HFFc6 (cell line): Measurements from ENCODE around the gene SHKBP1. TPM values are rescaled to one million over a fixed set of nuclear protein-coding genes. Genes with fewer than 3 reads are reported as not detected.

ENCODE experiments used
- DNase-seq: peaks from one replicate; pipeline ENCODE4 v3.0.0-alpha.2; 2018
- H3K27ac Mint-ChIP-seq: 2 replicates; pipeline ENCODE4 v1.8.0; 2020; ENCODE audit warnings: mild to moderate bottlenecking, mixed read lengths
- H3K27me3 Mint-ChIP-seq: 2 replicates; pipeline ENCODE4 v1.8.0; 2021; ENCODE audit warnings: mild to moderate bottlenecking, moderate library complexity, mixed read lengths; ENCODE audit not compliant: insufficient read depth
- H3K36me3 Mint-ChIP-seq: 2 replicates; pipeline ENCODE4 v1.8.0; 2021; ENCODE audit warnings: low read depth, mixed read lengths
- H3K4me1 Mint-ChIP-seq: 2 replicates; pipeline ENCODE4 v1.8.0; 2020; ENCODE audit warnings: low read depth, mixed read lengths
- H3K4me3 Mint-ChIP-seq: 2 replicates; pipeline ENCODE4 v1.8.0; 2020; ENCODE audit warnings: mild to moderate bottlenecking, moderate library complexity, mixed read lengths
- H3K9me3 Mint-ChIP-seq: 2 replicates; pipeline ENCODE4 v1.8.0; 2020; ENCODE audit warnings: mild to moderate bottlenecking, mixed read lengths
- CTCF ChIP-seq: fragments of 200-600 bp; sonication (generic); IDR thresholded peaks from 2 replicates; pipeline ENCODE4 v1.5.0; 2021; ENCODE audit warnings: antibody characterized with exemption, mild to moderate bottlenecking
- total RNA-seq, 6 experiments: library from RNA; stranded (reverse); fragmentation: NEBNext Ultra II Directional; extraction: Animal tissue kit (Norgen Biotek cat#: 25700); gene quantifications; 2 replicates in 1 of 6; 3 replicates in 5 of 6; pipeline ENCODE4 v1.2.3, GENCODE V29; 2021

The SHKBP1 gene
- total RNA-seq, 6 experiments from 2014 or later = 58.5 to 95.2 (median 83.0) TPM

- no peak for DNase-seq
- no peaks in the 10 kb centered on the region for H3K36me3 Mint-ChIP-seq
- H3K9me3 Mint-ChIP-seq = no peaks in the 10 kb centered on the region
- H3K27me3 Mint-ChIP-seq = peaks cover 28% of the 10 kb centered on the region
- peaks cover 13% of the 10 kb centered on the region for H3K4me1 Mint-ChIP-seq
- 0 out of 2 replicates have a peak, but pooled peaks have one; percentile 16 for TF ChIP-seq CTCF
- 0 out of 2 replicates have a peak overlapping the region, but pooled peaks have one; percentile 81 for H3K4me3 Mint-ChIP-seq
- no peak overlapping the region for H3K27ac Mint-ChIP-seq
Measured at GRCh38 chr19:40530091-40530901, 46.4 kb upstream of the SHKBP1 start.

- no peak for DNase-seq
- no peaks in the 10 kb centered on the region for H3K9me3 Mint-ChIP-seq
- H3K27ac Mint-ChIP-seq = no peak overlapping the region
- no peaks in the 10 kb centered on the region for H3K36me3 Mint-ChIP-seq
- H3K27me3 Mint-ChIP-seq = peaks cover 23% of the 10 kb centered on the region
- H3K4me1 Mint-ChIP-seq = peaks cover 13% of the 10 kb centered on the region
- peak; percentile 54; the same call in 1 of the 2 replicates for TF ChIP-seq CTCF
- no peak overlapping the region for H3K4me3 Mint-ChIP-seq
Measured at GRCh38 chr19:40533508-40533907, 43.2 kb upstream of the SHKBP1 start.

GRCh38 chr19:40534148-40534547, 42.5 kb upstream of the SHKBP1 start:
- DNase-seq = no peak

GRCh38 chr19:40539070-40539469, 37.6 kb upstream of the SHKBP1 start:
- Mint-ChIP-seq H3K27me3 (peaks cover 11% of the 10 kb centered on the region), H3K4me3 (no peak overlapping the region), H3K9me3 (no peaks in the 10 kb centered on the region), H3K4me1 (peaks cover 4% of the 10 kb centered on the region; the same call in 1 of the 2 replicates), H3K36me3 (no peaks in the 10 kb centered on the region), H3K27ac (no peak overlapping the region)
- peak; percentile 12 for DNase-seq
- TF ChIP-seq CTCF = peak; percentile 11; the same call in 1 of the 2 replicates

More at GRCh38 chr19:40534148-40534547, 42.5 kb upstream of the SHKBP1 start:
- H3K27me3 Mint-ChIP-seq = peaks cover 23% of the 10 kb centered on the region
- no peaks in the 10 kb centered on the region for H3K36me3 Mint-ChIP-seq
- H3K27ac Mint-ChIP-seq = no peak overlapping the region
- no peak for TF ChIP-seq CTCF
- H3K9me3 Mint-ChIP-seq = no peaks in the 10 kb centered on the region
- H3K4me1 Mint-ChIP-seq = peaks cover 13% of the 10 kb centered on the region
- H3K4me3 Mint-ChIP-seq = no peak overlapping the region

GRCh38 chr19:40542202-40542859, 34.3 kb upstream of the SHKBP1 start:
- H3K9me3 Mint-ChIP-seq = peaks cover 5% of the 10 kb centered on the region
- peaks cover 4% of the 10 kb centered on the region; the same call in 1 of the 2 replicates for H3K4me1 Mint-ChIP-seq
- no peak for DNase-seq
- TF ChIP-seq CTCF = no peak
- peaks cover 11% of the 10 kb centered on the region for H3K27me3 Mint-ChIP-seq
- no peak overlapping the region for H3K27ac Mint-ChIP-seq
- H3K36me3 Mint-ChIP-seq = no peaks in the 10 kb centered on the region
- no peak overlapping the region for H3K4me3 Mint-ChIP-seq
